NCI-H1436 (cell line): ENCODE results near the gene ASPHD1.
A peak's percentile ranks its signal among the peaks of the same experiment; 100 is the strongest.

Source experiments
- DNase-seq: peaks from one replicate; lab custom pipeline; 2025; lab: John Stamatoyannopoulos, UW

Gene ASPHD1

DNA sequence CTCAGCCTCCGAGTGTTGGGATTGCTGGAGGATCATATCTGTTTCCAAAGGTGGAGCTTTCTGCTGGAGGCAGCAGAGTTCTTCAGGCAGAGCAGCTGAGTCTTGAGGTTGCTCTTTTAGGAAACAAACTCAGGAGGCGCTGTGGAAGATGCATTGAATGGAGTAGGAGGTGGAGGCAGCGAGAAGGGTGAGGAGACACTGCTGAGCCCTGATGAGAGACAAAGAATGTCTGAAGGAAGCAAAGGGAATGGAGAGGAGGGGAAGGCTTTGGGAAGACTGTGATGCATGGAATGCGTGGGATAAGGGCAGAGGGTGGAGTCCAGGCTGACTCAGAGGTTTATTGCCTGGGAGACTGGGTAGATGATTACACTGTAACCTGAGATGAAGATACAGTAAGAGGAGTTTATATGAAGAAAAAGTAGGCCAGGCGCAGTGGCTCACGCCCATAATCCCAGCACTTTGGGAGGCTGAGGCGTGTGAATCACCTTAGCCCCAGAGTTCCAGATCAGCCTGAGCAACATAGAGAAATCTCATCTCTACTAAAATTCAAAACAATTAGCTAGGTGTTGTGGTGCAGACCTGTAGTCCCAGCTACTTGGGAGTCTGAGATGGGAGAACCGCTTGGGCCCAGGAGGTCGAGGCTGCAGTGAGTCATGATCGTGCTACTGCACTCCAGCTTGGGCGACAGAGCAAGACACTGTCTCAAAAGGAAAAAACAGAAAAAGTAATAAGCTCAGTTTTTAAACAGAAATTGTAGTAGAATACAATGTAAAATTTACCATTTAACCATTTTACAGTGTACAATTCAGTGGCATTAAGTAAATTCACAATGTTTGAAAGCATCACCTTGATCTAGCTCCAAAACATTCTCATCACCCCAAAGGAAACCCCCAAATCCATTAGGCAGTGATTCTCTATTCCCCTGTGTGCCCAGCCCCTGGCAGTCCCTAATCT lies 43.8 kb downstream of the ASPHD1 start:
- peak; percentile 31 for DNase-seq

DNA sequence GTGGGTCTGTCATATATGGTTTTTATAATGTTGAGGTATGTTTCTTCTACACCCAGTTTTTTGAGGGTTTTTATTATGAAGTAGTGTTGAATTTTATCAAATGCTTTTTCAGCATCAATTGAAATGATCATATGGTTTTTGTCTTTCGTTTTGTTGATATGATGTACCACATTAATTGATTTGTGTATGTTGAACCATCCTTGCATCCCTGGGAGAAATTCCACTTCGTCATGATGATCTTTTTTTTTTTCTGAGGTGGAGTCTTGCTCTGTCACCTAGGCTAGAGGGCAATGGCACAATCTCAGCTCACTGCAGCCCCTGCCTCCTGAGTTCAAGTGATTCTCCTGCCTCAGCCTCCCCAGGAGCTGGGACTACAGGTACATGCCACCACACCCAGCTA lies 47.6 kb downstream of the ASPHD1 start:
- no peak for DNase-seq

GRCh38 chr16:29950806-29951461 lies 50.6 kb downstream of the ASPHD1 start:
- DNase-seq = no peak

- no peak for DNase-seq
Measured at GRCh38 chr16:29951625-29952365, 51.5 kb downstream of the ASPHD1 start.
